Measurements from ENCODE around the gene LEFTY1. TPM values are rescaled to one million over a fixed set of nuclear protein-coding genes. Genes with fewer than 3 reads are reported as not detected.
A peak's percentile ranks its signal among the peaks of the same experiment; 100 is the strongest.

LEFTY1 gene
- total and polyA plus RNA-seq, 2 experiments from 2014 or later, result 3.9 to 5.8 TPM

GRCh38 chr1:225915538-225915991, 26.6 kb upstream of the LEFTY1 start:
- 62% methylated on average over 7 of the region's 7 CpGs for WGBS (ENCODE audit: low lambda C conversion rate, missing lambda C conversion rate)
- H3K27me3 ChIP-seq, result no peaks in the 10 kb centered on the region
- TF ChIP-seq EZH2phosphoT487 (IDR thresholded peaks at IDR 0.05; ENCODE audit: low read depth, severe bottlenecking, unreplicated experiment), result no peak
- no peak for TF ChIP-seq CTCF (IDR thresholded peaks at IDR 0.05; ENCODE audit: poor library complexity)
- no peak for TF ChIP-seq EZH2 (IDR thresholded peaks at IDR 0.05; ENCODE audit: borderline replicate concordance)
- no peaks in the 10 kb centered on the region for H3K79me2 ChIP-seq
- peak; percentile 44 for DNase-seq (ENCODE audit: low spot score)
- peak overlapping the region; percentile 16 for H3K4me2 ChIP-seq
- no peaks in the 10 kb centered on the region for H3K9me3 ChIP-seq (ENCODE audit: low read depth)
- no peaks in the 10 kb centered on the region for H4K20me1 ChIP-seq (ENCODE audit: insufficient read depth, poor library complexity, severe bottlenecking)
- no peak overlapping the region for H2AFZ ChIP-seq
- H3K36me3 ChIP-seq (replicated peaks; ENCODE audit: insufficient read depth, low read depth), result no peaks in the 10 kb centered on the region
- H3K27ac ChIP-seq, result peak overlapping the region; percentile 46
- peaks cover 15% of the 10 kb centered on the region for H3K4me1 ChIP-seq (ENCODE audit: insufficient read depth)
- no peak overlapping the region for H3K4me3 ChIP-seq
- H3K9me2 ChIP-seq (replicated peaks; ENCODE audit: insufficient read depth), result no peaks in the 10 kb centered on the region

GRCh38 chr1:225914947-225915346, 26.0 kb upstream of the LEFTY1 start:
- no peak overlapping the region for H3K4me2 ChIP-seq
- no peaks in the 10 kb centered on the region for H3K27me3 ChIP-seq
- H2AFZ ChIP-seq, result no peak overlapping the region
- no peaks in the 10 kb centered on the region for H3K9me2 ChIP-seq (replicated peaks; ENCODE audit: insufficient read depth)
- H3K9me3 ChIP-seq (ENCODE audit: low read depth), result no peaks in the 10 kb centered on the region
- no peak for DNase-seq (ENCODE audit: low spot score)
- TF ChIP-seq EZH2phosphoT487 (IDR thresholded peaks at IDR 0.05; ENCODE audit: low read depth, severe bottlenecking, unreplicated experiment) (no peak), EZH2 (IDR thresholded peaks at IDR 0.05; ENCODE audit: borderline replicate concordance) (no peak), CTCF (IDR thresholded peaks at IDR 0.05; ENCODE audit: poor library complexity) (no peak)
- no peak overlapping the region for H3K27ac ChIP-seq
- no peaks in the 10 kb centered on the region for H3K36me3 ChIP-seq (replicated peaks; ENCODE audit: insufficient read depth, low read depth)
- peaks cover 15% of the 10 kb centered on the region for H3K4me1 ChIP-seq (ENCODE audit: insufficient read depth)
- H4K20me1 ChIP-seq (ENCODE audit: insufficient read depth, poor library complexity, severe bottlenecking), result no peaks in the 10 kb centered on the region
- no peak overlapping the region for H3K4me3 ChIP-seq
- no peaks in the 10 kb centered on the region for H3K79me2 ChIP-seq
- WGBS (ENCODE audit: low lambda C conversion rate, missing lambda C conversion rate), result 66% methylated on average over 6 of the region's 6 CpGs

- no peaks in the 10 kb centered on the region for H3K9me2 ChIP-seq (replicated peaks; ENCODE audit: insufficient read depth)
- no peaks in the 10 kb centered on the region for H3K9me3 ChIP-seq (ENCODE audit: low read depth)
- no peaks in the 10 kb centered on the region for H3K36me3 ChIP-seq (replicated peaks; ENCODE audit: insufficient read depth, low read depth)
- H3K4me3 ChIP-seq, result no peak overlapping the region
- H3K4me1 ChIP-seq (ENCODE audit: insufficient read depth), result peaks cover 15% of the 10 kb centered on the region
- DNase-seq (ENCODE audit: low spot score), result no peak
- H3K4me2 ChIP-seq, result no peak overlapping the region
- no peaks in the 10 kb centered on the region for H3K79me2 ChIP-seq
- no peak overlapping the region for H2AFZ ChIP-seq
- TF ChIP-seq EZH2phosphoT487 (IDR thresholded peaks at IDR 0.05; ENCODE audit: low read depth, severe bottlenecking, unreplicated experiment) (no peak), EZH2 (IDR thresholded peaks at IDR 0.05; ENCODE audit: borderline replicate concordance) (no peak), CTCF (IDR thresholded peaks at IDR 0.05; ENCODE audit: poor library complexity) (no peak)
- H3K27me3 ChIP-seq, result no peaks in the 10 kb centered on the region
- WGBS (ENCODE audit: low lambda C conversion rate, missing lambda C conversion rate), result 92% methylated on average over 6 of the region's 6 CpGs
- H3K27ac ChIP-seq, result no peak overlapping the region
- no peaks in the 10 kb centered on the region for H4K20me1 ChIP-seq (ENCODE audit: insufficient read depth, poor library complexity, severe bottlenecking)
Measured at GRCh38 chr1:225914391-225914790, 25.4 kb upstream of the LEFTY1 start.

All from hepatocyte (in vitro differentiated cells).